ENCODE measurements around the gene MAP2K3. TPM values are rescaled to one million over a fixed set of nuclear protein-coding genes. Genes with fewer than 3 reads are reported as not detected.

MAP2K3 gene
- total and polyA plus RNA-seq, 10 of the 15 experiments (the other 5 are each of a cell fraction or from before 2014, with no cell fraction given) = 0.71 to 39.4 (median 18.6) TPM

- peaks cover 4% of the 10 kb centered on the region; the same call in 1 of the 2 replicates for H4K20me1 ChIP-seq (ENCODE audit: control insufficient read depth, insufficient read depth)
Observed at GRCh38 chr17:21298056-21298982, 13.8 kb downstream of the MAP2K3 start.

DNA sequence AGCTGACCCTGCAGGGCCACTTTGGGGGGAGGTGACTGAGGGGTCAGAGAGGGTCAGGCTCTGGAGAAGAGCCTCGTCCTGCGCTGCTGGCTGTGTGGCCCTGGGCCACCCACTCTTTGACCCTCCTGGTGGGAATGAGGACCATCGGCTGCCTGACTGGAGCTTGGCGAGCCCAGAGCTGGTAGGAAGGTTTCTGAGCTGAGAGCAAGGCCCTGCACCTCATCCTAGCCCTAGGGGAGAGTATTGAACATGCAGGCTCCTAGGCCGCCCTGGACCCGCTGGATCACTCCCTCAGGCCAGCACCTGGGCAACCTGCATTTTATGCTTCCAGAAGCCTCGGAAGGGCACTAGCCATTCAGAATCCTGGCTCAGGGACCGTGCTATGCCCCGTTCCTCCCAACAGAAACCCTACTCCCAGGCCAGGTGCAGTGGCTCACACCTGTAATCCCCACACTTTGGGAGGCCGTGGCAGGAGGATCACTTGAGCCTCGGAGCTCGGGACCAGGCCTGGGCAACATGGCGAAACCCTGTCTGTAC is 14.5 kb downstream of the MAP2K3 start:
- CTCF ChIA-PET = no interaction called here
- Histone ChIP-seq H3K9ac (ENCODE audit: control insufficient read depth, insufficient read depth, low read length) (no peak overlapping the region), H3K9me3 (replicated peaks; ENCODE audit: control insufficient read depth, insufficient read depth, low read length) (no peaks in the 10 kb centered on the region; the same call in 2 of the 3 replicates), H3K4me2 (ENCODE audit: control insufficient read depth, insufficient read depth) (no peak overlapping the region), H3K36me3 (ENCODE audit: control insufficient read depth in 2 of 2, insufficient read depth in 2 of 2, low read length in 1 of 2) (peaks cover 3 to 21% of the 10 kb centered on the region in 2 experiments; a peak in 3 of 4 replicates), H3K27me3 (replicated peaks in 1 of 2; ENCODE audit: control insufficient read depth in 2 of 2, insufficient read depth in 2 of 2, low read length in 1 of 2) (no peaks in the 10 kb centered on the region), H3K79me2 (ENCODE audit: control insufficient read depth, insufficient read depth, low read length) (no peaks in the 10 kb centered on the region), H3K4me1 (ENCODE audit: control insufficient read depth, insufficient read depth, low read length) (no peaks in the 10 kb centered on the region), H4K20me1 (ENCODE audit: control insufficient read depth, insufficient read depth) (peaks cover 4% of the 10 kb centered on the region; the same call in 1 of the 2 replicates), H3K4me3 (no peak overlapping the region), H2AFZ (ENCODE audit: control insufficient read depth, low read depth, low read length) (no peak overlapping the region), H3K27ac (ENCODE audit: control insufficient read depth, insufficient read depth) (no peak overlapping the region)
- 52% methylated on average over 13 of the region's 13 CpGs for WGBS (ENCODE audit: insufficient coverage, insufficient replicate concordance, low lambda C conversion rate, missing lambda C conversion rate)
- in situ Hi-C loops (cut with MboI) = loop anchor here (10.0 kb wide), 2 partner anchors 876 to 1006 kb away; no protein-coding TSS in a partner anchor
- DNase-seq (ENCODE audit: low read depth, low spot score) (no peak), FAIRE-seq (no peak), ATAC-seq (no peak)
- RAD21 ChIA-PET (ENCODE audit: unreplicated experiment) = no interaction called here
- BruUV-seq (replicated peaks) = no TSS peak
- SMC1A ChIA-PET (ENCODE audit: uncharacterized antibody, unreplicated experiment) = no interaction called here
- intact Hi-C loops (cut with micrococcal nuclease; ENCODE audit: unreplicated experiment) = no loop called here
- POLR2A ChIA-PET = no interaction called here
- TF ChIP-seq, protein P1, sequence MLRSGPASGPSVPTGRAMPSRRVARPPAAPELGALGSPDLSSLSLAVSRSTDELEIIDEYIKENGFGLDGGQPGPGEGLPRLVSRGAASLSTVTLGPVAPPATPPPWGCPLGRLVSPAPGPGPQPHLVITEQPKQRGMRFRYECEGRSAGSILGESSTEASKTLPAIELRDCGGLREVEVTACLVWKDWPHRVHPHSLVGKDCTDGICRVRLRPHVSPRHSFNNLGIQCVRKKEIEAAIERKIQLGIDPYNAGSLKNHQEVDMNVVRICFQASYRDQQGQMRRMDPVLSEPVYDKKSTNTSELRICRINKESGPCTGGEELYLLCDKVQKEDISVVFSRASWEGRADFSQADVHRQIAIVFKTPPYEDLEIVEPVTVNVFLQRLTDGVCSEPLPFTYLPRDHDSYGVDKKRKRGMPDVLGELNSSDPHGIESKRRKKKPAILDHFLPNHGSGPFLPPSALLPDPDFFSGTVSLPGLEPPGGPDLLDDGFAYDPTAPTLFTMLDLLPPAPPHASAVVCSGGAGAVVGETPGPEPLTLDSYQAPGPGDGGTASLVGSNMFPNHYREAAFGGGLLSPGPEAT (IDR thresholded peaks at IDR 0.05; ENCODE audit: low read depth) = no peak
- no peak for TF ChIP-seq CBX3 (IDR thresholded peaks at IDR 0.05; ENCODE audit: borderline replicate concordance, low read depth)
- TF ChIP-seq YBX1 (IDR thresholded peaks at IDR 0.05) = no peak
- no peak for TF ChIP-seq PKNOX1 (IDR thresholded peaks at IDR 0.05)
- no peak for TF ChIP-seq HCFC1 (IDR thresholded peaks at IDR 0.05; ENCODE audit: low read length)
- no peak for TF ChIP-seq CTCF (IDR thresholded peaks at IDR 0.05 in 2 of 3, conservative IDR thresholded peaks at IDR 0.05 in 1 of 3; ENCODE audit: control insufficient read depth in 2 of 3, extremely low read depth in 1 of 3, insufficient read depth in 1 of 3, low read depth in 3 of 3, low read length in 3 of 3)
- TF ChIP-seq EP300 (IDR thresholded peaks at IDR 0.05; ENCODE audit: borderline replicate concordance in 1 of 2, control insufficient read depth in 1 of 2, low read depth in 2 of 2, low read length in 2 of 2) = no peak

More at GRCh38 chr17:21298056-21298982, 13.8 kb downstream of the MAP2K3 start:
- in situ Hi-C loops (cut with MboI) (loop anchor here (10.0 kb wide), 2 partner anchors 876 to 1006 kb away; no protein-coding TSS in a partner anchor), intact Hi-C loops (cut with micrococcal nuclease; ENCODE audit: unreplicated experiment) (no loop called here)
- Histone ChIP-seq H3K4me3 (no peak overlapping the region), H3K4me2 (ENCODE audit: control insufficient read depth, insufficient read depth) (no peak overlapping the region), H3K27me3 (replicated peaks in 1 of 2; ENCODE audit: control insufficient read depth in 2 of 2, insufficient read depth in 2 of 2, low read length in 1 of 2) (no peaks in the 10 kb centered on the region), H3K79me2 (ENCODE audit: control insufficient read depth, insufficient read depth, low read length) (no peaks in the 10 kb centered on the region; the same call in 1 of the 2 replicates), H3K36me3 (ENCODE audit: control insufficient read depth in 2 of 2, insufficient read depth in 2 of 2, low read length in 1 of 2) (peaks cover 3 to 17% of the 10 kb centered on the region in 2 experiments; a peak in 2 of 4 replicates), H3K27ac (ENCODE audit: control insufficient read depth, insufficient read depth) (no peak overlapping the region), H3K9ac (ENCODE audit: control insufficient read depth, insufficient read depth, low read length) (no peak overlapping the region), H3K9me3 (replicated peaks; ENCODE audit: control insufficient read depth, insufficient read depth, low read length) (no peaks in the 10 kb centered on the region; the same call in 2 of the 3 replicates), H2AFZ (ENCODE audit: control insufficient read depth, low read depth, low read length) (no peak overlapping the region), H3K4me1 (ENCODE audit: control insufficient read depth, insufficient read depth, low read length) (no peaks in the 10 kb centered on the region)
- no TSS peak for BruUV-seq (replicated peaks)
- TF ChIP-seq NFIC (IDR thresholded peaks at IDR 0.05; ENCODE audit: low read depth, low read length) = no peak
- TF ChIP-seq TAF1 (IDR thresholded peaks at IDR 0.05; ENCODE audit: borderline replicate concordance, low read depth, low read length) = no peak
- no peak for TF ChIP-seq BCL11A (IDR thresholded peaks at IDR 0.05; ENCODE audit: low read depth, low read length)
- TF ChIP-seq PAX5 (IDR thresholded peaks at IDR 0.05; ENCODE audit: borderline replicate concordance, low read depth, low read length) = no peak
- TF ChIP-seq ASH2L (IDR thresholded peaks at IDR 0.05; ENCODE audit: borderline replicate concordance, low read depth) = no peak
- no peak for TF ChIP-seq IKZF2 (IDR thresholded peaks at IDR 0.05)
- SMC1A ChIA-PET (ENCODE audit: uncharacterized antibody, unreplicated experiment) = no interaction called here
- DNase-seq (ENCODE audit: low read depth, low spot score) (no peak), FAIRE-seq (no peak), ATAC-seq (no peak)
- POLR2A ChIA-PET = interaction anchor here (0.6 kb wide), 1 partner anchor 253 kb away, joined by 3 read pairs; no protein-coding TSS in a partner anchor
- 52% methylated on average over 22 of the region's 22 CpGs for WGBS (ENCODE audit: insufficient coverage, insufficient replicate concordance, low lambda C conversion rate, missing lambda C conversion rate)
- RAD21 ChIA-PET (ENCODE audit: unreplicated experiment) = no interaction called here
- CTCF ChIA-PET = no interaction called here
